Measurements from ENCODE around the gene PANK4.
"Not testable (repeated sequence)": the region's sequence is repeated elsewhere in the genome, so short reads cannot be mapped to it uniquely, and the experiment has no call there.

The PANK4 gene

DNA sequence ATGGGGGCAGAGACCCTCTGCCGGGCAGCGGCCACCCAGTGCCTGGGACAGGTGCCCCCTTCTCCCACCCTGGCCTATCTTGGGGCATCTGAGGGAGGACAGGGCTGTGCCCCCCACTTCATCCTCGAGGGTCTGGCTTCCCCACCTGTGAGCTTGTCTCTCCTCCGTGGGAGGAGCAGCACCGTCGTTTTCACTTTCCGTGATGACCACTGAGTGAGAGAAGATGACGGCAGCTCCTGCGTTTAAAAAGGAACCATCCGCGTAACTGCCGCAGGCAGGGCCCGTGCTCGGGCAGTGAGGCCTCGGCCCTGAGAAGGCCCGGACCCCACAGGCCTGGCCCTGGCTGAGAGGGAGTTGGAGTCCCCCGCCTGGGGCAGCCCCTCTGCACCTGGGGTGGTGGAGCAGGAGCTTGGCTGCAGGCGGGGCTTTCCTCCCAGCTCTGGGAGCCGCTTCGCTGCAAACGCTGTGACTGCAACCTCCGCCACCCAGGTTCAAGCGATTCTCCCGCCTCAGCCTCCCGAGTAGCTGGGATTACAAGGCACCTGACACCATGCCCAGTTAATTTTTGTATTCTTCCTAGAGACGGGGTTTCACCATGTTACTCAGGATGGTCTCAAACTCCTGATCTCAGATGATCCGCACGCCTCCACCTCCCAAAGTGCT lies 23.1 kb upstream of the PANK4 start:
- DNase-seq (ENCODE audit: low read depth); H3K4me3 ChIP-seq (ENCODE audit: low read length): not testable (repeated sequence)

DNA sequence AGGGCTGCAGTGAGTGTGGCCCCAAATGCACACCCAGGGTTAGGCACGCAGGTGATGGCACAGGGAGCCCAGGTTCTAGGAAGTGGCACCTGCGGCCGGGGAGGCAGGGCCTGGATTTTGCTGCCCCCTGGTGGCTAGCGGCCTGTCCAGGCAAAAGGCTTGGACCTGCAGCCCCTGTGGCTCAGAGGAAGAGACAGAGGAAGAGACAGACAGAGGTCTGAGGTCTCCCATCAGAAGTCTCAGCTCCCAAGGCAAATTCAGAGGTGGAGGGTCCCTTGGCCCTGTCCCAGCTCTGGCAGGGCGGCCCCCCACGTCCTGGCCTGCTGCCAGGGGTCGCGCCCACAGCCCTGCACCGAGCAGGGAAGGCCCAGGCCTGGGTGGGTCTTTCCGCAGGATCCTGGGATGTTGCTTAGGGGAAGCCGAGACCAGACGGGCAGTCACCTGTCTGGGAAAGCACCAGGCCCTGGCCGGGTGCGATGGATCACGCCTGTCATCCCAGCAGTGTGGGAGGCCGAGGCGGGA lies 21.7 kb upstream of the PANK4 start:
- TF ChIP-seq, protein P1, sequence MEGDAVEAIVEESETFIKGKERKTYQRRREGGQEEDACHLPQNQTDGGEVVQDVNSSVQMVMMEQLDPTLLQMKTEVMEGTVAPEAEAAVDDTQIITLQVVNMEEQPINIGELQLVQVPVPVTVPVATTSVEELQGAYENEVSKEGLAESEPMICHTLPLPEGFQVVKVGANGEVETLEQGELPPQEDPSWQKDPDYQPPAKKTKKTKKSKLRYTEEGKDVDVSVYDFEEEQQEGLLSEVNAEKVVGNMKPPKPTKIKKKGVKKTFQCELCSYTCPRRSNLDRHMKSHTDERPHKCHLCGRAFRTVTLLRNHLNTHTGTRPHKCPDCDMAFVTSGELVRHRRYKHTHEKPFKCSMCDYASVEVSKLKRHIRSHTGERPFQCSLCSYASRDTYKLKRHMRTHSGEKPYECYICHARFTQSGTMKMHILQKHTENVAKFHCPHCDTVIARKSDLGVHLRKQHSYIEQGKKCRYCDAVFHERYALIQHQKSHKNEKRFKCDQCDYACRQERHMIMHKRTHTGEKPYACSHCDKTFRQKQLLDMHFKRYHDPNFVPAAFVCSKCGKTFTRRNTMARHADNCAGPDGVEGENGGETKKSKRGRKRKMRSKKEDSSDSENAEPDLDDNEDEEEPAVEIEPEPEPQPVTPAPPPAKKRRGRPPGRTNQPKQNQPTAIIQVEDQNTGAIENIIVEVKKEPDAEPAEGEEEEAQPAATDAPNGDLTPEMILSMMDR (conservative IDR thresholded peaks at IDR 0.05; ENCODE audit: low read length), result peak; percentile 88
- H3K4me3 ChIP-seq (ENCODE audit: low read length), result no peak overlapping the region
- peak; percentile 61 for DNase-seq (ENCODE audit: low read depth)

DNA sequence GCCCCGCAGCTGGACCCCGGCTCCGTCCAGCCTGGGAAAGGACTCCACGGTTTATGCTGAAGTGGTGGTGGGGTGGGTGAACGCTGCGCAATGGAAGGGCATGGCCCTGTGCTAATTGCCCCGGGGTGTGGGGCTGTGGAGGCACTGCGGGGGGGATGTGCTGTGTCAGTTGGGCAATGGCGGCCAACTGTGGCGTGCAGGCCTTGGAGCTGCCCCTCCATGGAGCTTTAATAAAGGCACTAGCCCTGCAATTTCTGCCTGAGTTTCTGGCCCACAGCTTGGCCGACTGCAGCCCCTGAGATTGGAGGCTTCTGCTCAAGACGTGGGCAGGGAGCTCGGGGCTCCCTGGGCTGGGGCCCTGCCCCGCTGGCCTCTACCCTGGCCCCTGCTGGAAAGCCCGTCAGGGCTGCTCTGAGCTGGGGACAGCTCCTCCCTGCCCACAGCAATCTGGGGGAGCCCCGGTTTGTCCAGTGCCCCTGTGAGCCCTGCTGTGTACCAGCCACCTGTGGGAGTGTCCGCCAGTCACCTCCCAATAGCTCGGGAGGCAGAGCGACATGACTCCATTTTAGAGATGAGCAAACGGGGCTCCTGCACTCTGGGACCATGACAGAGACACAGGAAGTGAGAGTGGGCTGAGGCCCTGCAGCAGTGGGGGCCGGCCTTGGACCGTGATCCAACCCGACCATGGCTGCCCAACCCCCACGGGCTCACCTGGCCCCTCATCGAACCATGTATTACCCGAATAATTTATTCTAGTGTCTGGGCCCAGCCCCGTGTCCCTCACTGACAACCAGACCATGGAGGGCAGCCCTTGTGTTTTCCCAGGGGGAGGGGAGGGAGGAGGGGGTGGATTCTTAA lies 21.0 kb upstream of the PANK4 start:
- TF ChIP-seq, protein P1 (conservative IDR thresholded peaks at IDR 0.05; ENCODE audit: low read length), result no peak; the same call in 1 of the 2 replicates
- H3K4me3 ChIP-seq (ENCODE audit: low read length), result peak overlapping the region; percentile 22
- no peak for DNase-seq (ENCODE audit: low read depth)

DNA sequence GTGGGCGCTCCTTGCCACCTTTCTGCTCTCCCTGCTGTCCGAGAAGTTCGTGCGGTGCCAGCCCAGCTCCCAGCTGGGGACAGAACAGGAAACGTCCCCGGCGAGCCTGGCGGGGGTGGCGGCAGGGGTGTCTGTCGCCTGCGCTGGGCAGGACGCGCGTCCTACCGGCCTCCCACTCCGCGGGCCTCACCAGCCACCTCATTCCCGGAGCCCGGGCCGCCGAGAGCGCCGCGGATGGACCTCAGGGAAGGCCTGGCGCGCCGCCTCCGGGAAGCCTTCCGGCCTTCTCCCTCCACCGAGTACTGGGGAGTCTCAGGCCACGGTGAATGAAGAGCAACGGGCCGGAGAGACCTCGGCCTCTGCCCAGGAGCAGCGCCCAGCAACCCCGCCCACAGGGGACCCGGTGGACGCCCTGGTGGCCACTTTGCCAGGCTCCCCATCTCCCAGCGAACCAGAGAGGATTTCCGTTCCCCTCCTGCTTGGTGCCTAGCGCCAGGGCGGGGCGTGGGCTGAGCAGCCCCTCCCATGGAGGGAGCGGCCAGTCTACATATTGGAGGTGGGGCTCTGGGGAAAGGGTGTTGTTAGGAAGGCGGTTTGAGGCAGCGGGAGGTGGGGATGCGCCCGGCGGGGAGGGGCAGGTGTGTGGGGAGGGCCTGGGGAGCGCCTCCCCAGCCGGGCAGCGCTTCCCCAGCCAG lies 20.3 kb upstream of the PANK4 start:
- peak overlapping the region; percentile 59 for H3K4me3 ChIP-seq (ENCODE audit: low read length)

DNA sequence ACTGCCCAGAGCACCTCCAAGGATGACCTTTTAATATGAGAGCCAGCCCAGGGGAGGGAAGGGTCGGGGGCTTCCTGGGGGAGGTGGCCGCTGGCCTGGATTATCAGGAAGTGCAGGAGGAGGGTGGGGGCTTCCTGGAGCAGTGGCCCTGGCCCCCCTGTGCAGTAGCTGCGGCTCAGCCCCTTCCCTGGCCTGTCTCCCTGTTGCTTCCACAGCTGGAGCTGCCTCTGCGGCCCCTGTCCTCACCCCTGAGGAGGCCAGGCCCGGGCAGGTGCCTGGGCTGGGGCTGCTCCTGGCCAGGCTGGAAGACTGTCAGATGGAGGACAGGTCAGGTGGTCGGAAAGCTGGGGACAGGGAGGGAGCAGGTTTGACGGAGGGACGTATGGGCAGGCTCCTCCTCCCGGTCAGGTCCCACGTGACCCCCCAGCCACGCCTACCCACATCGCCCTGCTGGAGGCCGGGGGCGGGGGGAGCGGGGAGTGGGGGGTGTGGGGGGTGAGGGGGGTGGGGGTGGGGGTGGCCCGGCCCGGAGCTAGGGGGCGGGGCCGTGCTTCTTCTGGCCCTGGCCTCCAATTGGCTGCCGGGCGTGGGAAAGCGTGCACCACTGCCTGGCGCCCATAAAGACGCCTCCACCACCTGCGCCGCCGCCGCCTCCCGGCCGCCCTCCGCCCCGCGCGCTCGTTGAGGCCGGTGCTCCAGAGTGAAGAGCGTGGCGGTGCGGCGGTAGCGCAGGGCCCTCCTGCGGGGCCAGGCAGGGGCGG lies 19.5 kb upstream of the PANK4 start:
- TF ChIP-seq, protein P1 (conservative IDR thresholded peaks at IDR 0.05; ENCODE audit: low read length), result no peak
- H3K4me3 ChIP-seq (ENCODE audit: low read length), result peak overlapping the region; percentile 59
- peak; percentile 58 for DNase-seq (ENCODE audit: low read depth)

More for the DNA sequence above, 20.3 kb upstream of the PANK4 start:
- peak; percentile 67 for DNase-seq (ENCODE audit: low read depth)
- TF ChIP-seq, protein P1 (conservative IDR thresholded peaks at IDR 0.05; ENCODE audit: low read length), result peak; percentile 11; the same call in 1 of the 2 replicates

DNA sequence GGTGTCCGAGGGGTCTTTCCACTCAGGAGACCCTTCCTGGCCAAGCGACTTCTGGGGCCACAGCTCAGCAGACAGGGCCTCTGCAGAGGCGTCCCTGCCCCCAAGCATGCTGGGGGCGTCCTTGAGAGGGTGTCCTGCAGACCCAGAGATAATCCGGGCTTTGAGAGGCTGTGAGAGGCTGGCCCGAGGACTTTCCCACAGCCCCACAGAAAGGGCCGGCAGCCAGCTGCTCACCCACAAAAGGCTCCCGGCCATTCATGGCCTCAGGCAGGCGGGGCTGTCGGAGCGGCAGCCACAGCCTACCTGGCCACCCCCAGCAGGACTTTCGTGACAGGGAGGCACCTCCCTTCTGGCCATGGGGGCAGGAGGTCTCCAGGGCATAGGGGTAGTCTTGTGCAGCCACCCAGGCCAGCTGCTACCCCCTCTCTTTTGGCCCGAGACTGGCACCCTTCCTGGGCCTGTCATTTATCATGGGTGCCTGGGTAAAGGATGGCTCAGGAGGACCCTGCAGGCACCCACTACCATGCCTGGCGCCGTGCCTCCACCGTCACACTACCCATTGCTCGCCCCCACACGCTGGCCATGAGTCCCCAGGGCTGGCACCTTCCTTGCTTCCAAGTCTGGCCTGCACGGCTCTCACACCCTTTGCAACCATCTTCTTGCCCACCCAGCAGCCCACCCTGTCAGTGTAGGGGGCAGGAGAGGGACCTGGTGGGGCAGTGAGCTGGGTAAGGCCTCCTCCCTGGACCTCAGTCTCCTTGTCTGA lies 18.7 kb upstream of the PANK4 start:
- H3K4me3 ChIP-seq (ENCODE audit: low read length), result no peak overlapping the region
- TF ChIP-seq, protein P1 (conservative IDR thresholded peaks at IDR 0.05; ENCODE audit: low read length), result no peak
- DNase-seq (ENCODE audit: low read depth), result no peak
